ENCODE measurements around the gene GMPPB. TPM values are rescaled to one million over a fixed set of nuclear protein-coding genes. Genes with fewer than 3 reads are reported as not detected.

GMPPB gene
- total and polyA plus RNA-seq, 2 of the 8 experiments (the other 6 are each of a cell fraction or from before 2014, with no cell fraction given), result 20.9 to 23.9 TPM

GRCh38 chr3:49680493-49681231 is 43.1 kb downstream of the GMPPB start (continued):
- no peak for TF ChIP-seq POLR2AphosphoS5 (IDR thresholded peaks at IDR 0.05; ENCODE audit: low read depth, low read length)
- no peak for TF ChIP-seq RXRA (IDR thresholded peaks at IDR 0.05; ENCODE audit: insufficient read depth, low read depth, low read length)
- TF ChIP-seq SP2 (IDR thresholded peaks at IDR 0.05; ENCODE audit: low read length), result no peak

Measured in H1 (cell line).